Cardiac septum (tissue), 1 donor: Measurements from ENCODE around the gene IL31RA. TPM values are rescaled to one million over a fixed set of nuclear protein-coding genes. Genes with fewer than 3 reads are reported as not detected.
"Not testable (repeated sequence)": the region's sequence is repeated elsewhere in the genome, so short reads cannot be mapped to it uniquely, and the experiment has no call there.

Experiments
- DNase-seq: peaks from one replicate; pipeline ENCODE4 v3.0.0-alpha.2; 2020; ENCODE audit warnings: low spot score
- intact Hi-C: fragments of 100-400 bp; cut with DNase I; formaldehyde crosslinking; loops from one replicate; pipeline ENCODE4 v1.14.0; 2022
- total RNA-seq: library from RNA; stranded (reverse); fragmentation: NEBNext Ultra II Directional; extraction: Animal tissue kit (Norgen Biotek cat#: 25700); gene quantifications from one replicate; pipeline ENCODE4 v1.2.1, GENCODE V29; 2021
- donor health status: DM: no; HTN: no; CAD: no.

Gene IL31RA
- total RNA-seq, 1 donor from 2014 or later = 1.3 TPM

GRCh38 chr5:55941154-55941553, 90.0 kb downstream of the IL31RA start:
- intact Hi-C loops, DNase-seq: not testable (repeated sequence)

GRCh38 chr5:55959208-55959607, 108.1 kb downstream of the IL31RA start:
- intact Hi-C loops = no loop called here

GRCh38 chr5:55960779-55961178, 109.6 kb downstream of the IL31RA start:
- no peak for DNase-seq
- intact Hi-C loops = no loop called here

More at GRCh38 chr5:55959208-55959607, 108.1 kb downstream of the IL31RA start:
- DNase-seq = no peak

GRCh38 chr5:55965525-55965924, 114.4 kb downstream of the IL31RA start:
- intact Hi-C loops = no loop called here
- DNase-seq = no peak

GRCh38 chr5:55966284-55966683, 115.1 kb downstream of the IL31RA start:
- intact Hi-C loops = no loop called here
- DNase-seq = no peak

GRCh38 chr5:55969956-55970355, 118.8 kb downstream of the IL31RA start:
- no peak for DNase-seq
- intact Hi-C loops = no loop called here

Other genes starting within 250 kb of the IL31RA start
- gene SLC38A9, start 139.0 kb upstream of the IL31RA start, total RNA-seq = 6.8 TPM
- gene DDX4, start 113.3 kb upstream of the IL31RA start, total RNA-seq = not detected
- gene IL6ST, start 143.6 kb downstream of the IL31RA start, total RNA-seq = 131 TPM